ENCODE data around the gene H2BK1.

The H2BK1 gene

GRCh38 chr7:151195616-151196450 lies 14.5 kb downstream of the H2BK1 start:
- FAIRE-seq (no peak), DNase-seq (ENCODE audit: insufficient read length, low spot score) (no peak)
- no peak for TF ChIP-seq POLR2A (IDR thresholded peaks at IDR 0.05; ENCODE audit: low read depth, low read length)

DNA sequence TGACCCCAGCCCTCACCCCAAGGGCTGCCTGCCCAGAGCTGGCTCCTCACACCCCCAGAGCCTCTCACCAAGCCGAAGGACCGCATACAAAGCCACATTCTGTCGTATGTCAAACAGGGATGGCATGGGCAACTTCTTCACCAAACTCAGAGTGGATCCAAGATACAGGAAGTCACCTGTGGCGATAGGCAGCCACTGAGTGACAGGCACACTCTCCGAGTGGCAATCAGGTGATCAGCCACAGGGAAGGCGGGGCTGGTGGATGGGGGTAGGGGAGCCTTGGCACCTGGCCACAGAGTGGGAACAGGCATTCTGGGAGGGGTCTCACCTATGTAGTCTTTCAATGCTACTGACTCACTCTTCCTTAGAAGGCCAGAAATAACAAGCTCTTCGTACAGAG lies 16.1 kb downstream of the H2BK1 start:
- no peak for TF ChIP-seq POLR2A (IDR thresholded peaks at IDR 0.05; ENCODE audit: low read depth, low read length)
- DNase-seq (ENCODE audit: insufficient read length, low spot score) (no peak), FAIRE-seq (no peak)

DNA sequence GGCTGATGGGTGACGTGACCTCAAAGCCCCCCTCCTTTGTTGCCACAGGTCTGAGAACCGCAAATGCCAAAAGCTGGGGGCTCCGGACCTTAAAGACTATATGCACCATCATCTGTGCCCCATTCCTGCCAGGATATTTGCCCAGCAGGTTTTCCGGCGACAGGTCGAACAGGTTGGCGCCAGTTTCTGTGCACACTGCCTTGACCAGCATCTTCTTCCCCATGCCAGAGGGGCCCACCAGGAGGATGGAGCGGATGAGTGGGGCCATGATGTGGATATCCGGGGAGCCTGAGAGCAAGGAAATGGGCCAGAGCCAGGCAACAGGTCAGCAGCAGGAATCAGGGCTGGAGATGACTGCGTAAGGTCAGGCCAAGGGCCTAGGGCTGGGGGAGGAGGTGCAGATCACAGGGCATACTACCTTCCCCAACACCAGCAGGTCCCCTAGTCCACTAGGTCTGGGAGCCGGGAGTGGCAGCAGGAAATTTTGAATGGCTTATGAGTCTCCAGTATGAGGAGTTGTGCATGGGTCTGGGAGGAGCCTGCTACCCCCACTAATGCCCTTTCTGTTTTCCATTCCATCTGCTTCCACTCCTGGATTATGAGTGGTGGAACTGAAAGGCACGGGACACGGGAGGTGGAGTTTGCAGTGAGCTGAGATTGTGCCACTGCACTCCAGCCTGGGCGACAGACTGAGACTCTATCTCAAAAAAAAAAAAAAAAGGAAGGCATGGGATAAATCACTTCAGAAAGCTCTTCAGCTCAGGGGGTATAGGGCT lies 16.9 kb downstream of the H2BK1 start:
- TF ChIP-seq POLR2A (IDR thresholded peaks at IDR 0.05; ENCODE audit: low read depth, low read length) = no peak
- DNase-seq (ENCODE audit: insufficient read length, low spot score) (no peak), FAIRE-seq (no peak)

GRCh38 chr7:151192002-151192539 lies 18.2 kb downstream of the H2BK1 start:
- FAIRE-seq = no peak
- no peak for DNase-seq (ENCODE audit: insufficient read length, low spot score)
- TF ChIP-seq POLR2A (IDR thresholded peaks at IDR 0.05; ENCODE audit: low read depth, low read length) = no peak

- FAIRE-seq = no peak
- no peak for TF ChIP-seq POLR2A (IDR thresholded peaks at IDR 0.05; ENCODE audit: low read depth, low read length)
- no peak for DNase-seq (ENCODE audit: insufficient read length, low spot score)
These were observed 18.7 kb downstream of the H2BK1 start for GRCh38 chr7:151191544-151191943.

DNA sequence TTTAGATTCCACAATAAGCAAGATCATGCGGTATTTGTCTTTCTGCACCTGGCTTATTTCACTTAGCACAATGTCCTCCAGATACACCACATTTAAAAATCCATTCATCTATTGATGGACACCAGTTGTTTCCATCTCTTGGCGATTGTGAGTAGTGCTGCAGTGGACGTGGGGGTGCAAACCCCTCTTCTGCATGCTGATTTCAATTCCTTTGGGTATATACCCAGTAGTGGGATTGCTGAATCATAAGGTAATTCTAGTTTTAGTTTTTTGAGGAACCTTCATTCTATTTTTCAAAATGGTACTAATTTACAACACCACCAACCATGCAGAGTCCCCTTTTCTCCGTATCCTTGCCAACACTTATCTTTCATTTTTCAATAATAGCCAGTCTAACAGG lies 21.2 kb downstream of the H2BK1 start:
- no peak for TF ChIP-seq POLR2A (IDR thresholded peaks at IDR 0.05; ENCODE audit: low read depth, low read length)
- DNase-seq (ENCODE audit: insufficient read length, low spot score) = no peak
- FAIRE-seq = no peak

DNA sequence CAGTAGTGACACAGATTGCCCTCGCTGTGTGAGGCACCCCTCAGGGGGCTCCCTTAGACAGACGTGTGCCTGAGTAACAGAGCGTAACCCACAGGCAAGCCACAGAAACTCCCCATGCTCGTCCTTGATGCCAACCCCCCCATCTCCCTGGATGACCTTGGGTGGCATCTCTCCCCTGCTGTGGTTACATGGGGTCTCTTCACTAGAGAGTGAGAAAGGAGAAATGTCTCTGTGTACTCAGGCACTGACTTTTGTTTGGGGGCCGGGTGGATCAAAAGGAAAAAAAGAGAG lies 22.1 kb downstream of the H2BK1 start:
- no peak for FAIRE-seq
- no peak for DNase-seq (ENCODE audit: insufficient read length, low spot score)
- no peak for TF ChIP-seq POLR2A (IDR thresholded peaks at IDR 0.05; ENCODE audit: low read depth, low read length)

GRCh38 chr7:151187409-151188251 lies 22.7 kb downstream of the H2BK1 start:
- FAIRE-seq (no peak), DNase-seq (ENCODE audit: insufficient read length, low spot score) (no peak)
- TF ChIP-seq POLR2A (IDR thresholded peaks at IDR 0.05; ENCODE audit: low read depth, low read length) = no peak

DNA sequence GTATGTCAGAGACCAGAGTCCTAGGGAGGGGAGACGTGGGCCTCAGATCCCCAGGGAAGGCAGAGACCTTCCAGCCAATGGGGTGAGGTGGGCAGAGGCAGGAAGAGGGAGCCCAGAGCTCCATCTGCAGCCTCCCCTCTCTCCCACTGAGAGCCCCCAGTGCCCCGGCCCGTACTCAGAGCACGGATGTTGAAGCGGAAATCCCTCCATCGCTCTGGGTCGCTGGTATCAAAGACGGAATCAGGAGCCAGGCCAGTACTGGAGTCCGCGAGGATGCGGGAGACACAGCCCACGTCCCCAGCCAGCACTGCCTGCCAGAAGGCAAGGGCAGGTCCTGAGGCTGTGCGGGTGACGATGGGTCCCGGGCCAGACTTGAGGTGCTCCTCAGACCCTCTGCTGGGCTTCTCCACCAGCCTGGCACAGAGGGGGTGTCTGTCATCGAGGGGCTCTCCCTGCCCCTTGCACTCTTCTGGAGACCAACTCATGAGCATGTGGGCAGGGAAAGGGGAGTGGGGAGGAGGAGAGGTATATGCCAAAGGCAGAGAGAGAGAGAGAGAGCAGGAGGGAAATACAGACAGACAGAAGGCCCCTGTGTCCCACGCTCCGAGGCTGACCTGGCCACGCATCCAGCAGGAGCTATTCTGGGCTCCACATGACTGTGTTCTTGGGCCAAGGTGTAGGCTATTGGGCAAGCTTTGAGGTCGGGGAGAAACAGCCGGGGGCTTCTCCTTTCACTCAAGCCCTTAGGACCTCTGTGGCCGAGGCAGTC lies 23.5 kb downstream of the H2BK1 start, which contains the start of gene ASB10:
ASB10 (minus strand) TSS at position 611 of the 769 bp plus-strand sequence; CDS start at position 491, 120 bp downstream.
- no peak for TF ChIP-seq POLR2A (IDR thresholded peaks at IDR 0.05; ENCODE audit: low read depth, low read length)
- FAIRE-seq = no peak
- no peak for DNase-seq (ENCODE audit: insufficient read length, low spot score)

- no peak for TF ChIP-seq POLR2A (IDR thresholded peaks at IDR 0.05; ENCODE audit: low read depth, low read length)
- DNase-seq (ENCODE audit: insufficient read length, low spot score) = no peak
- no peak for FAIRE-seq
These were observed 24.3 kb downstream of the H2BK1 start for GRCh38 chr7:151185762-151186639.

DNA sequence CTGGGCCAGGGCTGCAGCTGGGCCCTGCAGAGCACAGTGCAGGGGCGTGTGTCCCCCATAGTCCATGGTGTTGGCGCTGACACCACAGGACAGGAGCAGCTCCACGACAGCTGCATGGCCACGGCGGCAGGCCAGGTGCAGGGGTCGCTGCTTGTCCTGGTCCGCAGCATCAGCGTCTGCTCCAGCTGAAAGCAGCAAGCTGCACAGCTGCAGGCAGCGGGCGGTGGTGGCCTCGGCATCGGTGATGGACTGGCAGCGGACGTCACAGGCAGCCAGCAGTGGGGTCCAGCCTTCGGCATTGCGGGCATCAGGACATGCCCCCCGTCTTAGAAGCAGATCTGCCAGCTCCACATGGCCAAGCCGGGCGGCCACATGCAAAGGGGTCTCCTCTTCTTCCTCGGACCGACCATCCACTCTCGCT lies 29.3 kb downstream of the H2BK1 start:
- no peak for DNase-seq (ENCODE audit: insufficient read length, low spot score)
- no peak for FAIRE-seq
- TF ChIP-seq POLR2A (IDR thresholded peaks at IDR 0.05; ENCODE audit: low read depth, low read length) = no peak

DNA sequence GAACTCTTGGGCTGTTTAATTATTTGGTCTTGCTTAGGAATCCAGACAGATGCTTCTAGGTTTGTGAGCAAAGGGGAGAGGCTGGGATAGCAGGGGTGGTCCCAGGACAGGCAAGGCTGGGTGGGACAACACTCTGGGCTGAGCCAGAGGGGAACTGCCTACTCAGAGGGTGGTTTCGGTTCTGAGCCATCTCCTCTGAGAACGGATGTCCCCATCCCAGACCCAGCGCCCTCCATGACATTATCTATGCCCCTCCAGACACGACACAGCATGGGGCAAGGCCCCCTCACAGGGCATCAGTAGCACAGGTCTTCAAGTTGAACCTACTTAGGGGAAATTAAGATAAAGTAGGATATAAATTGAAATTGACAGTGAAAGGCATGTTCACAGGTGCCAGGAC lies 30.3 kb downstream of the H2BK1 start:
- no peak for TF ChIP-seq POLR2A (IDR thresholded peaks at IDR 0.05; ENCODE audit: low read depth, low read length)
- DNase-seq (ENCODE audit: insufficient read length, low spot score) (no peak), FAIRE-seq (no peak)

All from H54 (cell line).